Measurements from ENCODE around the gene DDB1.

DNA sequence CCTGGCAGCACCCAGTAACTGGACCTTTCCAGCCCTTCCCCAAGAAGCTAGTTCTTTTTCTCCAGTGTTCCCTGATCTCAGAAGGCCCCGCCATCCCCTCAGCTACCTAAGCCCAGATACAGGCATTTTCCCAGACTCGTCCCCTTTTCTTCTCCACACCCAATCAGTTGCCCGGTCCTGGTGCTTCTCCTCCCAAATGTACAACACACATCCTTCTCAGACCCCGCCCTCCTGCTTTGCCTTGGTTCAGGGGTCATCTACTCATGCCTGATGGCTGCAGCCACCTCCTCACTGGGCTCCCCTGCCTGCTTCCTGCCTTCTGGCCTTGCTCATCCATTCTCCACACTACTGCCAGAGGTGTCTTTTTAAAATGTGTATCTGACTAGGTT lies 6.6 kb upstream of the DDB1 start:
- TF ChIP-seq EP300 (conservative IDR thresholded peaks at IDR 0.05; ENCODE audit: poor library complexity, severe bottlenecking): no peak
- no peak for TF ChIP-seq POLR2AphosphoS5 (IDR thresholded peaks at IDR 0.05)
- TF ChIP-seq, protein P1, sequence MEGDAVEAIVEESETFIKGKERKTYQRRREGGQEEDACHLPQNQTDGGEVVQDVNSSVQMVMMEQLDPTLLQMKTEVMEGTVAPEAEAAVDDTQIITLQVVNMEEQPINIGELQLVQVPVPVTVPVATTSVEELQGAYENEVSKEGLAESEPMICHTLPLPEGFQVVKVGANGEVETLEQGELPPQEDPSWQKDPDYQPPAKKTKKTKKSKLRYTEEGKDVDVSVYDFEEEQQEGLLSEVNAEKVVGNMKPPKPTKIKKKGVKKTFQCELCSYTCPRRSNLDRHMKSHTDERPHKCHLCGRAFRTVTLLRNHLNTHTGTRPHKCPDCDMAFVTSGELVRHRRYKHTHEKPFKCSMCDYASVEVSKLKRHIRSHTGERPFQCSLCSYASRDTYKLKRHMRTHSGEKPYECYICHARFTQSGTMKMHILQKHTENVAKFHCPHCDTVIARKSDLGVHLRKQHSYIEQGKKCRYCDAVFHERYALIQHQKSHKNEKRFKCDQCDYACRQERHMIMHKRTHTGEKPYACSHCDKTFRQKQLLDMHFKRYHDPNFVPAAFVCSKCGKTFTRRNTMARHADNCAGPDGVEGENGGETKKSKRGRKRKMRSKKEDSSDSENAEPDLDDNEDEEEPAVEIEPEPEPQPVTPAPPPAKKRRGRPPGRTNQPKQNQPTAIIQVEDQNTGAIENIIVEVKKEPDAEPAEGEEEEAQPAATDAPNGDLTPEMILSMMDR (IDR thresholded peaks at IDR 0.05; ENCODE audit: poor library complexity, severe bottlenecking): no peak
- TF ChIP-seq EZH2 (IDR thresholded peaks at IDR 0.05; ENCODE audit: borderline replicate concordance, insufficient read depth, low read length, poor library complexity, severe bottlenecking): no peak
- TF ChIP-seq, protein P2, sequence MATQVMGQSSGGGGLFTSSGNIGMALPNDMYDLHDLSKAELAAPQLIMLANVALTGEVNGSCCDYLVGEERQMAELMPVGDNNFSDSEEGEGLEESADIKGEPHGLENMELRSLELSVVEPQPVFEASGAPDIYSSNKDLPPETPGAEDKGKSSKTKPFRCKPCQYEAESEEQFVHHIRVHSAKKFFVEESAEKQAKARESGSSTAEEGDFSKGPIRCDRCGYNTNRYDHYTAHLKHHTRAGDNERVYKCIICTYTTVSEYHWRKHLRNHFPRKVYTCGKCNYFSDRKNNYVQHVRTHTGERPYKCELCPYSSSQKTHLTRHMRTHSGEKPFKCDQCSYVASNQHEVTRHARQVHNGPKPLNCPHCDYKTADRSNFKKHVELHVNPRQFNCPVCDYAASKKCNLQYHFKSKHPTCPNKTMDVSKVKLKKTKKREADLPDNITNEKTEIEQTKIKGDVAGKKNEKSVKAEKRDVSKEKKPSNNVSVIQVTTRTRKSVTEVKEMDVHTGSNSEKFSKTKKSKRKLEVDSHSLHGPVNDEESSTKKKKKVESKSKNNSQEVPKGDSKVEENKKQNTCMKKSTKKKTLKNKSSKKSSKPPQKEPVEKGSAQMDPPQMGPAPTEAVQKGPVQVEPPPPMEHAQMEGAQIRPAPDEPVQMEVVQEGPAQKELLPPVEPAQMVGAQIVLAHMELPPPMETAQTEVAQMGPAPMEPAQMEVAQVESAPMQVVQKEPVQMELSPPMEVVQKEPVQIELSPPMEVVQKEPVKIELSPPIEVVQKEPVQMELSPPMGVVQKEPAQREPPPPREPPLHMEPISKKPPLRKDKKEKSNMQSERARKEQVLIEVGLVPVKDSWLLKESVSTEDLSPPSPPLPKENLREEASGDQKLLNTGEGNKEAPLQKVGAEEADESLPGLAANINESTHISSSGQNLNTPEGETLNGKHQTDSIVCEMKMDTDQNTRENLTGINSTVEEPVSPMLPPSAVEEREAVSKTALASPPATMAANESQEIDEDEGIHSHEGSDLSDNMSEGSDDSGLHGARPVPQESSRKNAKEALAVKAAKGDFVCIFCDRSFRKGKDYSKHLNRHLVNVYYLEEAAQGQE (IDR thresholded peaks at IDR 0.05; ENCODE audit: borderline replicate concordance): no peak
- TF ChIP-seq TAF1 (IDR thresholded peaks at IDR 0.05; ENCODE audit: low read depth): no peak

Data from neural cell (in vitro differentiated cells).